ENCODE results near the gene MS4A4A.
"Not testable (repeated sequence)": the region's sequence is repeated elsewhere in the genome, so short reads cannot be mapped to it uniquely, and the experiment has no call there.

Gene MS4A4A

DNA sequence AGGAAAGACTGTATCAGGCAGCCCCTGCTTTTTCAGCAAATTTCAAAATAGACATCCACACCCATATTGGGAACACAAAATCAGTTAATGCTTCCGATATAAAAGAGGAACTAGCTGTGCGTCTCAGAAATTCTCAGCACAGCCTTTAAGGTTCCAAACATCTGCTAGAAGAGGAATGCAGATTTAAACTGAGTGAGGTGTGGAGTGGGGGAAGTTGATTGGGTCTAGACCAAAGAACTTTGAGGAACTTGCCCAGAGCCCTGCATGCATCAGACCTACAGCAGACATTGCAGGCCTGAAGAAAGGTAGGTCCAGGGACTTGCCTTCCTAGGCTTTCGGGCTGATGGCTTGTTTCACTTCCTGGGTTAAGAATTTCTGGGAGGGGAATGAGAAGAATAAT, at the start of gene MS4A4A:
Gene MS4A4A (plus strand): TSS at position 255 of the 400 bp plus-strand sequence. CDS start 10 bp downstream, at position 265.
- DNase-seq, result no peak

DNA sequence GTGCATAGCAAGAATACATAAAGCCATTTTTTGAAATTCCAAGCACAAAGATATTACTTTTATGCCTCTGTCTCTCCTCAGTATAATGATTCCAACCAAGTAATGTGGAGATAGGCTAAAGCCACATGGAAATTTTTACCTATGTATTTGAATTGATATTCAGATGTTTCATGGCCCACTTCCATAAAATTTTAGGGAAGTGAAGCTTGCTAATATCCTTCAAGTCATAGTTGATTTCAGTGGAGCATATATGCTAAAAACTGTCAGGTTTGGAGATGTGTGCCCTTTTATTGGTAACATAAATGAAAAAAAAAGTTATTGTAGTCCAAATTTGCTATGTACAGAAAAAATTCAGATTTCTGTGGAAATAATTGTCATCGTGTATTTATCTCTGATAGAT, 49.8 kb upstream of the MS4A4A start:
- DNase-seq, result no peak

DNA sequence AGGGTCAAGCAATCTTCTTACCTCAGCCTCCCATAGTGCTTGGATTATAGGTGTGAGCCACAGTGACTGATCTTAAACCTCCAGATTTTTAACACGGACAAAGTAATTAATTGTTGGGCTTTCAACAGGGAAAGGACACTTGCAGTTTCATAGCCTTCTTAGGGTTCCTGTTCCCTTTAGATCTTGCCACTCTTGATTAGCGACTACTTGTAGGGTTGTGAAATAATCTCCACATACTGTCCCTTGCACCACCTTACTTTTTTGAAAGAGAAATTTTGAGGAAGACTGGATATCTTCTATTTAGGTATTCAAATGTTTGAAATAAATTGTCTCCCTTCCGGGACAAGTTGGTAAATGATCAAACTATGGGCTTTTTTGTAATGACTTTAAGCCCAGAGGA, 45.1 kb upstream of the MS4A4A start:
- no peak for DNase-seq

DNA sequence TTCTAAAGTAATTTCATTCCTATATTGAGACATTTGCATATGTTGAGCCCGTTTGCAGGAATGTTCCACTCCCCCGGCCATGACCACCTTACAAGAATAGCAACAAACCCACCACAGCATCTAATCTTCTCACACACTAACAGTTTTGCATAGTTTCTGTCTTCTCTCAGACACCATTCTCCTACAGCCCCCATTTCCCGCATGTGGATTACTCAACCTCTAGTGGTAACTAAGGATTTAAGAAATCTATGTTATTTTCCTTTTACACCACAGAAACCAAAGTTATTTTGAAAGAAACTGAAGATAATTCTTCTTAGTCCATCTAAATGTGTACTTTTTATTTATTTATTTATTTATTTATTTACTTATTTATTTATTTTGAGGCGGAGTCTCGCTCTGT, 39.8 kb upstream of the MS4A4A start:
- DNase-seq, result no peak

DNA sequence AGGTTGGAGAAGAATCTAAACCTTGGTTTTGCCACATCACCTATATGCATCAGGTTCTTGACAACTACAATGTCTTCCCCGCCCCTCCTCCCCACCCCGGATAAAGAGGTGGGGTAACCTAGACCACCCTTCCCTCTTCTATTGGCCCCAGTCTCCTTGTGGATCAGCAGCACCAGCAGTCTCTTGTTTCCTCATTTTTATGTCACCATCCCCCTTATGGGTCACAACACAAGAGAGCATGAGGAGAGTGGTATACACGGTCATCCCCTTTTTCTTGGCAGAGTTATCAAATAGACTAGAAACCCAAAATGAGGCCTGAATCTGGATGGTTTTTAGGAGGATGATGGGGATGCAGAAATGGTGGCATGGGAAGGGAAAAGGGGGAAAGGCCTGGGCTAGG, 38.7 kb upstream of the MS4A4A start:
- DNase-seq, result no peak

DNA sequence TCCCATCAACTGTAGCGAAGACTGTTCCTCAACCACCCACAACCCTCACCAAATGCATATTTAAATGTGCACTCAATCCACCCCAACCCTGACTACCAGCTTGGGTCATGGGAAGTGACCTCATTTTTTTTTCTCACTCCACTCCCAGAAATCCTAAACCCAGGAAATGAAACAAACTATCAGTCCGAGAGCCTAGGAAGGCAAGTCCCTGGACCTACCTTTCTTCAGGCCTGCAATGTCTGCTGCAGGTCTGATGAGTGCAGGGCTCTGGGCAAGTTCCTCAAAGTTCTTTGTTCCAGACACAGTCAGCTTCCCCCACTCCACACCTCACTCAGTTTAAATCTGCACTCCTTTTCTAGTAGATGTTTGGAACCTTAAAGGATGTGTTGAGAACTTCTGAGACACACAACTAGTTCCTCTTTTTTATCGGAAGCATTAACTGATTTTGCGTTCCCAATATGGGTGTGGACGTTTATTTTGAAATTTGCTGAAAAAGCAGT, 37.7 kb upstream of the MS4A4A start, which contains the start of gene MS4A4E:
Gene MS4A4E (minus strand): TSS at position 398 of the 500 bp plus-strand sequence. CDS start 13,082 bp downstream, outside the sequence.
- no peak for DNase-seq

DNA sequence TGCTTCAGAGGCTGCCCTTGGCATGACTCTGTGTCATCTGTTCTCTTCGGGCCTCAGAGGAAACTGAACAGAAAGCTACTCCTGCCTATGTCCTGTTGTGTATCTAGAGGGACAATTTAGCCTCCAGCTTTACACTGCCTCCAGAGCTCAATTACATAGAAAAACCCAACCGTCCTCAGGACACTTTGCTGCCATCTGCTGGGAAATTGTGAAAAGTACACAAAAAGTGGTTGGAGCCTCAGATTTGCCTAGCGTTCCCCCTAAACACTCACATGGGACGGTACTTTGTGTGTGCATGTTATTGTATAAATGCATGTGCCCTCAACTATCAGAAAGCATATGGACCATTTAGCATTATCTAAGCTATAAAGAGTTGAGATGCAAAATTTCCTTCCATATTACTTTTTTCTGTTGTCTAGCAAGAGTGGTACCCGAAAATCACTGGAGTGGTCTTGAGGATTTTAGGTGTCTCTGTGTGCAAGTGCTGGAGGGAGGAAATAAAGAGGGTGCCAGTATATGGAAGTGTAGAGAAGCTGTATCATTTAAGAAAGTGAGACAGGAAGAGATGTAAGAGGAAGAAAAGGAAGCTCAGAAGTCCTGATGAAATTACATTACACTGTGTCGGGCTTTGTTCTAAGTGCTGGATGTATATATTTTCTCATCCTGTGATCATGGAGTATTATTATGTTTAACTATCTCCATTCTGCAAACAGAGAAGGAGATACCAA, 28.8 kb upstream of the MS4A4A start:
- DNase-seq, result no peak

DNA sequence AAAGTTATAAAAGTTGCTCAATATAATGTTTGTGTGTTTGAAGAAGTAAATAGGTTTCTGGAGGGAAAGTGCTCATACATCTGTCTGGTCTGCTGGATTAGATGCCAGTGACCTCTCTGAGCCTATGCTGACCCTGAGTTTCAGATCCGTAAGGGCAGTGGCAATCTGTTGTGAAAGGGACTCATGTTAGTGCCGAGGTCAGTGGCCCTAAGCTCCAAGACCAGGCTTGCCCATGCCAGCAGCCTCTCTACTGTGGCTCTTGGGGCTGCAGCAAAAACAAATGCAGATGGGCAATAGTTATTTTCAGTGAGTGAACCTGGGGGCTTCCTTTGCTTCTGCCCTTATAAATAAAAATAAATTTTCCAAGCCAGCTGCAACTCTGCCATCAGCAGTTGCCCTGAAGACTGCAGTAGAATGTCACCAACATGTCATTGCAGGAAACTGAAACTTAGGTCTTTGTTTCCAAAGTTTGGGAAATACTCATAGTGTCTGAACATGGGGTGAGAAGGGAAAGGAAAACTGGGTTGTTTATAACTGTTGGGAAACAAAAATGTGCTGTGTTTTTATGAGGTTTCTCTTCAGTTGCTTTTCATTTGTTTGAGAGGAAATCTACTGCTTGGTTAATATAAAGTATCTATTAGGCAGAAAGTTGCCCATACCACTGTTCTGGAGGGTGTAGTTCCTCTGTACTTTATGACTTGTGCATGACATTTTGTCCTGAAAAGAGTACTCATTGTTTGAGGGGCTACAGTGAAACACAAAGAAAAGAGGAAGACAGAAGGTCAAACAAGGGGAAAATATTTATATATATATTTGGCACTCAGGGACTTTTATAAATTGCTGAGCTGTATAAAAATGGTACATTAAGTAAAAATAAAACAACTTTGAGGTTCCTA, 28.0 kb upstream of the MS4A4A start:
- no peak for DNase-seq

DNA sequence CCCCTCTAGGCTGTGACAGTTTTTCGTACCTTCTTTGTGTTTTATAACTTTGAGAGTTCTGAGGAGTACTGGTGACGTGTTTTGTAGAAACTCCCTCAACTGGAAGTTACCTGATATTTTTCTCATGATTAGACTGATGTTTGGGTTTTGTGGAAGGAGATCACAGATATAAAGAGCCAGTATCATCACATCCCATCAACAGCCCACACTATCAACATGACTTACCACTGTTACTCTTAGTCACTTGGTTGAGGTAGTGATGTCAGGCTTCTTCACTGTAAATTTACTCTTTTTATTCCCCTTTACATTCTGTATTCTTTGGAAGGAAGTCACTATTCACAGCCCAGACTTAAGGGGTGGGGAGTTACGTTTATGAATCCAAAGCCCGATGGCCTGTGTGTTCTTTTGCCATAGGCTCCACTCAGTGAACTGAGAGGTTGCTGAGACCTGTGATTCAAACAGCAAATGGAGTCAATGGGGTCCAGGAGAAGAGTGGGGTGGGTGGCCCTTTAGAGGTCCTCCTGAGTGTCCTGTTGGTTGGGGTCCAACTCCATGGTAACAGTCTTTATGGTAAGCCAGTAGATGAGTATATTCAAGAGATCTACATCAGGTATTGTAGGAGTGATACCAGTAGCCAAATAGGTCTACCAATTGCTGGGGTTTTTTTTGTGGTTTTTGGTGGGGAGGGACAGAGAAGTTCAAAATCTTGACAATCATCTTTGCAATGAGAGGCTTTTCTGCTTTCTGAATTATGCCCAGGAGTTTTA, 22.3 kb upstream of the MS4A4A start:
- DNase-seq, result no peak

DNA sequence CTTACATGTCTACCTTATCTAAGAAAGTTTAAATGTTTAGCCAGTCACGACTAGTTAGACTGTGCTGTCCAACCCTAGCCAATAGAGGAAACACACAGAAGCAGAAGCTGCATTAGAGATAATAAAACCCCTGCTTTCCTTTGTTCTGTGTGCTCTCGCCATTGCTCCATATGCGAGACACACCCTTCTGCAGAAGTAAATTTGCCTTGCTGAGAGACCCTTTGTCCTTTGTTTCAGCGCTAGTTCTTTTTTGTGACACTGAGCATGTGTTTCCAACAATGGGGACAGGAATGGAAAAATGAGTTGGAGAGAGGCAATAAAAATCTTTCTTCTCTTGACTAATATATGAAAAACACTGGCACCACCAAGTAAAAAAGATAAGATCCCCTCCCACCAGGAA, 19.5 kb upstream of the MS4A4A start:
- DNase-seq, result no peak

DNA sequence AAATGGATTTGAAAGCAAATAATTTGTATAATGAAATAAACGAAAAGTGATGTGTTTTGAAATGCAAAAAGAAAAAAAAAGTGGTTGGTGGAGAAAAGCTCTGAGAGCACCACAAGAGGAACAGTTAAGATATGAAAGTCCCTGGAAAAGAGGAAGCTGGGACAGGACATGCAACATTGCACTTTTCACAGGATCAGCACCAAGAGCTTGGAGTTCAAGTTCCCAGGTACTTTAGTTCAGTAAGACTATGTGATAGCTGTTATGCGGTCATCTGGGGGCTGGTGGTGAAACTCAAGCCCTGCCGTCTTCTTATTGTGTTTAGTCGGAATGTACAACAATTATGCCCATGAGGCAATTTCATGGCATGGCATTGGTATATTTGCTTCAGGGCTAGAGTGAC, 17.1 kb upstream of the MS4A4A start:
- DNase-seq, result no peak

DNA sequence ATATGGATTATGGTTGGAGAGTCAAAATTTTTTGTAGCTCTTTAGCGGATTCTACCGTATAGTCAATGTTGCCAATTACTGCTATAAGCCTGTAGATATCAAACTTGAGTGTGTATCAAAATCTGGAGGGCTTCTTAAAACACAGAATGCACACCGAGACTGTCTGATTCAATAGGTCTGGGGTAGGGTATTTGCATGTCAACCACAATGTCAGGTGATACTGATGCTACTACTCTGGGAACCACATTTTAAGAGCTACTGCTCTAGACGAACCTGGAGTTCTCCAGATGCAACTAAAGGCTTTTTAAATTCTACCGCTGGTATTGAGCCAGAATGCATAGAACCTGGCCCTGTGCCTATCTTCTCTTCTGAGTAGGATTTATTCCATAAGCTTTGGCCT, 15.8 kb upstream of the MS4A4A start:
- DNase-seq, result no peak

DNA sequence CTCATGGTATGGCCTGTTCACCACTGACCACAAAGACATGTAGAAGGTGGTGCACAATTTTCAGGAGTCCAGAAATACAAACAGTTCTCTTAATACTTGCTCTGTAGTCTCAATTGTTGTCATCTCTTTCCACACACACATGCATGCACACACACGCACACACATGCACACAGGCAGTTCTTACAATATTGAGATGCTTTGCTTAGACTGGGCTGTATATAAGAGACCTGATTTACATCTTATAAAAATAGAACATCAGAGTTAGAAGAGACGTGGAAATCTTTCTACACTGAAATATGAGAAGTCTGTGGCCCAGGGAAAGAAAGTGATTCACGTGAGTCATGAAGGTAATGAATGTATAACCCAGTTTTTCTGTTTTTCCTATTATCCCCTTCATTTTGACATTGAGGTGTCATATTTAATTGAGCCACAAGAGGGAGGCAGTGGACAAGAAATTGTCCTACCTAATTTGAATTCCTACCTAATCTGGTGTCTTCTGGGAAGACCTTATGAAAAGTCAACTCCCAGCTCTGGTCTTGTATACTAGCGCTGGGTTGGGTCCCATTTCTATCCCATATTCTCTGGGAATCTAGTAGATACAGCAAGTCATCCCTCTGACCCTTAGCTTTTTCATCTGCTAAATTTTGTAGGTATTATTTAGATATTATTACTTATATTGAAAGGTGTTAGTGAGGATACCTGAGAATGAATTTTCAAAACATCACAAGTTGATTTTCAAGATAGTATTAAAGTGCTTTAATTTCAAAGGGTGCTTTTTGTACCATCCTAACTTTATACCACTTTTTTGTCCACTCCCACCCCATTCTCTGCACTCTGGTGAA, 14.9 kb upstream of the MS4A4A start:
- no peak for DNase-seq

DNA sequence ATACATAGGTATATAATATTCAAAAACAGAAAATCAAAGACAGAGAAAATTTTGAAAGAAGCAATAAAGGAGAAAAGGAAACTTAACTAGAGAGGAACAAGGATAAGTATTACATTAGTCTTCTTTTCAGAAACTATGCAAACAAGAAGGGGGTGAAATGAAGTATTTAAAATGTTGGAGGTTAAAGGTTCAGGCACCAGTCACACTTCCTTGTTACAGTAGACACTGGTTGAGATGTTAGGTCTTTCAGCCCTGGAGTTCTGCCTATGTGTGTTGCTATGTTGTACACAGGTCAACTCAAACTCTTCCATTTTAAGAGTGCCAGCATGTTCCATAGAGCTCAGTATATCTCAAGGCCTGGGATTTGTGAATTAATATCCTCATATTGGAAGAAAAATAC, 6.0 kb upstream of the MS4A4A start:
- no peak for DNase-seq

DNA sequence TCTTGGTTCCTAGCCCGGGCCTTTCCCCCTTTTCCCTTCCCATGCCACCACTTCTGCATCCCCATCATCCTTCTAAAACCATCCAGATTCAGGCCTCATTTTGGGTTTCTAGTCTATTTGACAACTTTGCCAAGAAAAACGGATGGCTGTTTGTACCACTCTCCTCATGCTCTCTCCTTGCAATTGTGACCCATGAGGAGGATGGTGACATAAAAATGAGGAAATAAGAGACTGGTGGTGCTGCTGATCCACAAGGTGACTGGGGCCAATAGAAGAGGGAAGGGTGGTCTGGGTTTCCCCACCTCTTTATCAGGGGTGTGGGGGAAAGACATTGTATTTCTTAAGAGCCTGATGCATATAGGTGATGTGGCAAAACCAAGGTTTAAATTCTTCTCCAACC, 1.0 kb downstream of the MS4A4A start:
- DNase-seq, result no peak

DNA sequence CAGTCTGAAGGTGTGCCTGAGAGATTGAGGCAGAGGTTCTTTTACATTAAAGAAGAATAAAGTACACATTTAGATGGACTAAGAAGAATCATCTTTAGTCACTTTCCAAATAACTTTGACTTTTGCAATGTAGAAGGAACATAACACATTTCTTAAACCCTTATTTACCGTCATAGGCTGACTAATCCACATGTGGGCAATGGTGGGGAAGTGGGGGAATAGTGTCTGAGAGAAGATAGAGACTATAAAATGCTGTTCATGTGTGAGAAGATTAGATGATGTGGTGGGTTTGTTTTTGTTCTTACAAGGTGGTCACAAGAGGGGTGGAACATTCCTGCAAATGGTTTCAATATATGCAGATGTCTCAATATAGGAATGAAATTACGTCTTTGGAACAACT, 1.8 kb downstream of the MS4A4A start:
- no peak for DNase-seq

DNA sequence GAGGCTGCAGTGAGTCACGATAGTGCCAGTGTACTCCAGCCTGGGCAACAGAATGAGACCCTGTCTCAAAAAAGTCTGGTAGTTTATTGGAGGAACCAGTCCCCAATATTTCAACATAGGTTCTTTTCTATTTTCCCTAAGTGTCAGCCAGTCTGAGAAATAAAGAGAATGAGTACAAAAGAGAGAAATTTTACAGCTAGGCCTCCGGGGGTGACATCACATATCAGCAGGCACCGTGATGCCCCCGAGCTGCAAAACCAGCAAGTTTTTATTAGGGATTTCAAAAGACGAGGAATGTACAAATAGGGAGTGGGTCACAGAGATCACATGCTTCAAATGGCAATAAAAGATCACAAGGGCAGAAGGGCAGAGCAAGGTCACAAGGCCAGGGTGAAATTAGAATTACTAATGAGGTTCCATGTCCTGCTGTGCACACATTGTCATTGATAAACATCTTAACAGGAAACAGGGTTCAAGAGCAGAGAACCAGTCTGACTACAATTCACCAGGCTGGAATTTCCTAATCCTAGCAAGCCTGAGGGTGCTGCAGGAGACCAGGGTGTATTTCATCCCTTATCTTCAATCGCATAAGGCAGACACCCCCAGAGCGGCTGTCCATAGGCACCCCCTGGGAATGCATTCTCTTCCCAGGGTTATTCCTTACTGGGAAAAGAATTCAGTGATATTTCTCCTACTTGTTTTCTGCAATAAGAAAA, 5.1 kb downstream of the MS4A4A start:
- not testable (repeated sequence) for DNase-seq

DNA sequence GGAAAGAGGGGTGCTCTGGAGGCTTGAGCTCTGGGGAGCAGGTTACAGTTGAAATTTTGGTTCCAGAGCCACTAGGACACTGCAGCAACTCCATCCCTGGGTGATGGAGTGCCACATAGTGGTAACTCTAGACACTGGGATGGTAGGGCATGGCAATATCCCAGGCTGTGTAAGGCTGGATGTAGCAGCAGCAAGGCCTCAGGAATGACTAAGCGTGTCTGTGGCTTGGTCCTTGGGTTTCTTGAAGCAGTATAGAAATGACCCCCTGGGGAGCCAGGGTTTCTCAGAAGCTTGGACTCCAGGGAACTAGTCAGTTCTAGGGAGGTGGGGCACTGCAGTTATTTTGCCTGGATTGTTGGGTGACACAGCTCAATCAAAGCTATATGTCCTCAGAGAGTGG, 8.1 kb downstream of the MS4A4A start:
- DNase-seq, result no peak

DNA sequence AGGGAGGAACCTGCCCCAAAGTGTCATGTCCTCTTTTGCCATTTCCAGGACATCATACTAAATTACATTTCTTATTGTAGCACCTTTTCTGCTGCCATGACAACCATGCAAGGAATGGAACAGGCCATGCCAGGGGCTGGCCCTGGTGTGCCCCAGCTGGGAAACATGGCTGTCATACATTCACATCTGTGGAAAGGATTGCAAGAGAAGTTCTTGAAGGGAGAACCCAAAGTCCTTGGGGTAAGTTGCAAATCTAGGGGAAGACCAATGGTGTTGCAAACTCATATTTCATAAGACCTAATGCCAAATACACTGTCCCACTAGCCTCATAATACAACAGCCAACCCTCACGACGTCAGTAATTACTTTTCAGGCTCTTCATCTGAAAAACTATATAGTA, 11.7 kb downstream of the MS4A4A start:
- DNase-seq, result no peak

DNA sequence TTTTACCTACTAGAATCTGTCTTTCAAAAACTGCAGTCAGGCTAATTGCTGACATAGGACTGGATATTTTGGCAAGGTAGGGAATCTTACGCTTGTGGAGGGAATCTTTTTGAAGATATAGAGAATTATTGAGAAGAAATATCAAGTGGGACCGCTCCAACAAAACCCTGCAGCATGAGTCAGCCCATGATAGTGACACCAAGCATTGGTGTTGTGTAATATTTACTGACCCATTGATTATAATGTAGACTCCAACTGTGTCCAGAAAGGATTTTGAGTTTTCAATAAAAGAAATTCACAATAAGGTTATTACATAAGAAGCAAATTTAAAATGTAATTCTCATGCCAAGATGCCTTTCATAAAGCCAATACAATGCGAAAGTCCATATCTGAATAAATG, 20.7 kb downstream of the MS4A4A start:
- DNase-seq, result no peak

DNA sequence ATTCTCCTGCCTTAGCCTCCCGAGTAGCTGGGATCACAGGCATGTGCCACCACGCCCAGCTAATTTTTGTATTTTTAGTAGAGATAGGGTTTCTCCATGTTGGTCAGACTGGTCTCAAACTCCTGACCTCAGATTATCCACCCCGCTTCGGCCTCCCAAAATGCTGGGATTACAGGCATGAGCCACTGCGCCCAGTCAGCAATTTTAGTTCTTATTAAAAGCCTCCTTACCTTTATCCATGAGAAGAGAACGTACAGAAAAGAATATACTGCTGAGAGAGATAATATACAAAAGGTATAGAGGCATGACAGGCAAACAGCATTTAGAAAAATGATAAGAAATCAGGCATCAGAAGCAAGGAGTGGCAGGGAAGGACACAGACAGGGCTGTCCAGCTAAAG, 21.4 kb downstream of the MS4A4A start:
- DNase-seq, result not testable (repeated sequence)

DNA sequence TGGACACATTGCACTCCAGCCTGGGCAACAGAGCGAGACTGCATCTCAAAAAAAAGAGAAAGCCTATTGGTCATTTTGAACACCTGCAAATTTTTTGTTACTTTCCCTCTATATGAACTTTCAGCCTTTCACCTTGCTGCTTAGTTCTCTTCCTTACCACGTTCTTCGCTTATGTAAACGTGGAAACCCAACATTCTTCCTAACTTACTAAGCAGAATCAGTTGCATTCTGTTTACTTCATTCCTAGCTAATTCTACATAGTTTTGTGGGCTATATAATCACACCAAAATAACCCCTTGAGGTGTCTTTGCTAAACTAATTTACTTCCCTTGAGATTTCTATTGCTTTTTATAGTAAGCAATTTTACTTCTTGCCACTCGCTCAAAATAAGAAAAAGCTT, 23.2 kb downstream of the MS4A4A start:
- no peak for DNase-seq
